ENCODE results near the gene KCNG3.
"Not testable (repeated sequence)": the region's sequence is repeated elsewhere in the genome, so short reads cannot be mapped to it uniquely, and the experiment has no call there.

KCNG3 gene

DNA sequence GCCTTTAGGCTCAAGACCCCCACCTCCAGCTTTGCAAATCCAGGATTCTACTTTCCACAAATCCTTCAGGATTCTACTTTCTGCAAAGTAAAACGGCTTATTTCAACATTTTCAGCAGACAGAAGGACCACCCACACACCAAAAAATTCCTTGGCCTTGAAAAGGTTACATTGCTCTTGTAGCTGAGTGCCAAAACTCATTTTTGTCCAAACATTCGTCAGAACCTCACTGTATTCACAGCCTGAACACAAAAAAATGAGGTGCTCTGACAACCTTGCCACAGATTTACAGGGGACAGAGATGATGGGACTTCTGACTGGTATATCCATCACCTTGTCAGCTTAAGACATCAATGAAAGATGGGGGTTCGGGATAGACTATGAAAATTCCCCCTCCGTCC is 69.7 kb downstream of the KCNG3 start:
- no peak for DNase-seq

DNA sequence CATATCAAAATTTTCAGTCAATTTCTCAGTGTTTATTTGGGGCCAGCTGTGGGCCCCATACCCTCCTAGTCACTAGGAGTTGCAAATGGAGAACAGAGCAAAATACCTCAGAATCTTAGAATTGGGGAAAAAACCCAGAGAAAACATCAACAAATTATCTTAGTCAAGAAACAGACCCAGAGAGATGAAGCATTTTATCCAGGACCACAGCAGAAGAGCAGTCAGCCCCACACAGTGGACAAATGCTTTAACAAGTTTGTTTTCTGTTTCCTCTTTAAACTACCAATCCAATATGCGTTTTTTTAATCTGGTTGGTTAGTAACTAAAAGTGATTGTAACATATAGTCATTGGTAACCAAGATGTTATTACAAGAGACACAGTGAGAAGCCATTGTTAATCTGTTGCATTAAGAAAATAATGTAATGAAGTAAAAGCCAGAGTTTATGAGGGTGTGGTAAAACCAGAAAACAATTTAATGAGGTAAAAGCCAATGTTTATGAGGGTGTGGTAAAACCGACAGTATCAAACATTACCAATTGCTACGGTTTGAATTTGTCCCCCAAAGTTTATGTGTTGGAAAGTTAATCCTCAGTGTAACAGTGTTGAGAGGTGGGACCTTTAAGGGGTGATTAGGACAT is 72.1 kb downstream of the KCNG3 start:
- DNase-seq: no peak

DNA sequence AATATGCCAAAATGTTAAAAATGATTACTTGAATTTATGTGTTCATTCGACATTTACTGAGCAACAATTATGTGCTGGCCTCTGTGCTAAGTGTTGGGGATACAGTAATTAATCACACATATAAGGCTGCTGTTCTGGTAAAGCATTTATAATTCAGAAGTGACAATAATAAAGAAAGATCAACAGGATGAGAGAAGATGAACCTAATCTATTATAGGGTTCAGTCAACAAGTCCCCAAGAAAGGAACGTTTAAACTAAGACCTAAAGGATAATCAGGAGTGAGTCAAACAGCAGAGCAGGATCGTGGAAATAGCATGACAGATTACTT is 72.7 kb downstream of the KCNG3 start:
- no peak for DNase-seq

DNA sequence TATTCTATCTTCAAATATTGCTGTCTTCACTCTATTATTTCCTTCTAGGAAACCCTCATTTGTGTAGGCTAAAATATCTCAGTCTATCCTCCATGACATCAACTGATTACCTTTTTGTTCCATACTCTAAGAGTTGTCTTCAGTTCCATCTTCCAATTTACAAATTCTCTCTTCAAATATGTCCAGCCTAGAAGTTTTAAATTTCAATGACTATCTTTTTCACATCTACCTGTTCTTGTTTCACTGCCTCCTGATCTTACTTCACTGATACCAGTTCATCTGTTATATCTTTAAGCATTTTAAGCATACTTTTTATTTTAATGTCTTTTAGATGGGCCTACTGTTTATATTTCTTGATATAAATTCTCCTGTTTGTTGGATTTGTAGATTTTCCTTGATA is 79.1 kb downstream of the KCNG3 start:
- DNase-seq: no peak

DNA sequence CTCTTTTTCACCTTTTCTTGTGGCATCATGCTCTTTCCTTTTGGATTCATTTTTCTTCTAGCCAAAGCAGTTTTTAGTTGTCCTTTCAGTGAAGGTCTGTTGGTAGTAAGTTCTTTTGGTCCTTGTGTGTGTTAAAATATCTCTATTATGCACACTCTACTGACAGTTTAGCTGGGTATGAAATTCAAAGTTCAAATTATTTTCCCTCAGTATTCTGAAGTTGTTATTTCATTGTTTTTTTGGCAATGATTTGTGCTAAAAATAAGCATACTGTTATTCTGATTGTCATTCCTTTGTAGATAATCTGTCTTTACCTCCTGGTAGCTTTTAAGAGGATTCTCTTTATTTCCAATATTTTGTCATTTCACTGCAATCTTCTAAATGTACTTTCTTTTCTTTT is 79.6 kb downstream of the KCNG3 start:
- no peak for DNase-seq

DNA sequence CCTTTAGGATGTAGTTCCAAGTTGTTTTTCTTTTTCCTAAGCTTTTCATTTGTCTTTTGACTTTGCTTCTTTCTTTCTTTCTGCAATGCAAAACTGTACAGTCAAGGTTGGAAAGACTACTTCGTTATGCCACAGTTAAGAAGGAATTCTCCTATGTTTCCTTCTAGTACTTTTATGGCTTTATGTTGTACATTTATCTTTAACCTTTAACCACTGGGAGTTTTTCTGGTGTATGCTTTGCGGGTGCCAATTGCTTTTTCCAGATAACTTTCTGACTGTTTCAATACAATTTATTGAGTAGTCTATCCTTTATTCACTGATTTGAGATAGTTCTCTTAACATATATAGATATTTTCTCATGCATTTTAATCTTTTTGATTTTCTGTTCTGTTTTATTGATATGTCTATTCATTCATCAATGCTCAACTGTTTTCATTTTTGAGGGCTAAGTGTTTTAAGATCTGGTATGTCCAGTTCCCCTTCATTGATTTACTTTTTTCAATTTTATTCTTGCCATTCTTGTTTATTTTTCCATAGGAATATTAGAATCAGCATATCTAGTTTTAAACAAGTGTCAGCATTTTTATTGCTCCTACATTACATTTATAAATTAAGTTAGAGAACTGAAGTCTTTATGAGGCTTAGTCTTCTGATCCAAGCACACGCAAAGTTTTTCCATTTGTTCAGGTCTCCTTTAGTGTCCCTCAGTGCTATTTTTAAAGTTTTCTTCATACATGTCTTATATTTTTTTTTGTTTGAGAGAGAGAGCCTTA is 82.9 kb downstream of the KCNG3 start:
- DNase-seq: no peak

DNA sequence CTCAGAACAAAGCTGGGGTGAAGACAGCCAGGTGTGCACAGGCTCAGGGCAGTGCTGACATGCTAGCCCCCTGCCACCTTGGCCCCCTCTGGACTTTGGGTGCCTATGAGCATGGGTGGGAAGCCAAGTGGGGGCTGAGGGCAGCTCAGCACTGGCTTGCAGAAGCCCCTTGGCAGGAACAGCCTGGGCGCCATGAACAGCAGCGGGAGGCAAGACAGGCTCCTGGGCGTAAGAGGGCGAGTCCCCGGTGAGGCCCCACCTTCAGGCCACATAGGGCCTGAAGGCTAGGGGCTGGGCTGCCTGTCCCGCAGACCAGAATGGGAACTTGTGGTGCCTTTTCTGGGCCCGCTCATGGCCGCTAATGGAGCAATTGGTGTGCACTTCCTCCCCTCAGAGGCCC is 85.8 kb downstream of the KCNG3 start:
- no peak for DNase-seq

DNA sequence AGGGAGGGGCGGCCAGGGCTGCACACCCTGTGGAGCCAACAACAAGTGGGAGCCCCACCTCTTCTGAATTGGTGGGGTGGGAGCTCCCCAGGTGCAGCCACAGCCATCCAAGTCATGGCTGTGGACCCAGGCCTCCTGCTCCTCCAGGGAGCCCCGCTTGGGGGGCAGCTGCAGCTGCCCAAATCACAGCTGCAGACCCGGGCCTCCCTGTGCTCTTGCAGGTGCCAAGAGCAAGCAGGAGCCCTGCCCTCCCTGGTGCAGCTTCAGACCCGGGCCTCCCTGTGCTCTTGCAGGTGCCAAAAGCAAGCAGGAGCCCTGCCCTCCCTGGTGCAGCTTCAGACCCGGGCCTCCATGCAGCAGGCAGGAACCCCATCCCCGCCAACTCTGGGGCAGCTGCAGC is 86.3 kb downstream of the KCNG3 start:
- DNase-seq: no peak

DNA sequence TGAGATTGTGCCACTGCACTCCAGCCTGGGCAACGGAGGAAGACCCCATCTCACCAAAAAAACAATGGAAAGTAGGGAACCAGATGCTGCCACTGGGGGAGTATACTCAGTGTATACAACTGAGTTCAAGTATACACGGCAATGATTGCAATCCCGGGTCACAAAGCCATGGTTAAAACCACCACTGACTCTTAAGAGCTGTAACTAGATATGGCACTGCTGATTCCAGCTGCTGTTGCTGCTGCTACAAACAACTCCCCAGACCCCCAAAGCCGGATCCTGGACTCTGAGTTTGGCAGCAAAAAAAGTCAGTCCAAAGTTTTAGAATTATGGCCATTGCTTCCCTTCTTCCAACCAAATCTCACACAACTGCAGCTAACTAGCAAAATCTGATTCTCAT is 89.1 kb downstream of the KCNG3 start:
- DNase-seq: no peak

DNA sequence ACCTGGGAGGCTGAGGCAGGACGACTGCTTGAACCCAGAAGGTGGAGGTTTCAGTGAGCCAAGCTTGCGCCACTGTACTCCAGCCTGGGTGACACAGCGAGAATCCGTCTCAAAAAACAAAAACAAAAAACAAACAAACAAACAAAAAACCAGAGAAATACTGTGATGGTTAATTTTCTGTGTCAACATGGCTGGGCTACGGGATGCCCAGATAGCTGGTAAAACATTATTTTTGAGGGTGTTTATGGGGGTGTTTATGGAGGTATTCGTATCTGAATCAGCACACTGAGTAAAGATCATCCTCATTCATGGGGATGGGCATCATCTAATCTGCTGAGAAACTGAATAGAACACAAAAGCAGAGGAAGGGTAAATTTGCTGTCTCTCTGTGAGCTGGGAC is 92.0 kb downstream of the KCNG3 start:
- no peak for DNase-seq

DNA sequence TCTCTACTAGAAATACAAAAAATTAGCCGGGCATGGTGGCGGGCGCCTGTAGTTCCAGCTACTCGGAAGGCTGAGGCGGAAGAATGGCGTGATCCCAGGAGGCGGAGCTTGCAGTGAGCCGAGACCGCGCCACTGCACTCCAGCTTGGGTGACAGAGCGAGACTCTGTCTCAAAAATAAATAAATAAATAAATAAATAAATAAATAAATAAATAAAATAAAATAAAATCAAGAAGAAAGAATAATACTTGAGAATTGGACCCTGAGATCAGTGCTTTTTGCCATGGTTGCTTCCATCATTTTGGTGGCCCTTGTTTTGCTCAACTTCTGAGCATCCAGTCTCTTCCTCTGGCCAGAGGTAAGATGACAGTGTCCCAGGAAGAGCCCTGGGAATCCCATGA is 95.7 kb downstream of the KCNG3 start:
- not testable (repeated sequence) for DNase-seq

DNA sequence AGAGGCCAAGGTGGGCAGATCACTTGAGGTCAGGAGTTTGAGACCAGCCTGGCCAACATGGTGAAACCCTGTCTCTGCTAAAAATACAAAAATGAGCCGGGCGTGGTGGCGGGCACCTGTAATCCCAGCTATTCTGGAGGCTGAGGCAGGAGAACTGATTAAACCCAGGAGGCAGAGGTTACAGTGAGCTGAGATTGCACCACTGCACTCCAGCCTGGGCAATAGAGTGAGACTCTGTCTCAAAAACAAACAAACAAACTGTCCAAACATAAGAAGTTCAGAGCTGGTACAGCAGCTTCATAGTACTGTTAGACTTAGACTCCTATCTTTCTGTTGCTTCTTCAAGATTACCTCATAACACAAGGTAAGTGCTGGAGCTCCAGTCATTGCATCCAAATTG is 100.5 kb downstream of the KCNG3 start:
- DNase-seq: not testable (repeated sequence)

DNA sequence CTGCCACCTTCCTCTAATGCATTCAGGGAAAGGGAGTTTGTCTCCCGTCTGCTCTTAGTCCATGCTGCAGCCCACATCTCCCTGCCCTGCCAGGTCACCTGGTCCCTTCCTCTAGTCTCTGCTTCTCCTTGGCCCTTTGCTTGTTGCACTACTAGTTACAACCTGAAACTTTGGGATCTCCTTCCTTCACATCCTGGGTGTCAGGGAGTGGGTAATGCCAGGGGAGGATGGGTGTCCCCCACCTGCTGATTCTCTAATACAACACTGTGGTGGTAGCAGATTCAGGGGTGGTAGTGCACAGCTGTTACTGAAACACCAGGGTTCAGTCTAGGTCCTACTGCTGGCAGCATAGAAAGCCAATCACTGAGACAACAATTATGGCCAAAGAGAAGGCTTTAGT is 101.6 kb downstream of the KCNG3 start:
- no peak for DNase-seq

Data from T-helper 1 cell (primary cell).